Activated B cell treated with CpG ODN at 0.5 μM for 24 hours (primary cell): Measurements from ENCODE around the gene MAST2. TPM values are rescaled to one million over a fixed set of nuclear protein-coding genes. Genes with fewer than 3 reads are reported as not detected.

Experiments
- ATAC-seq: fragments of 200-7000 bp; cut with Tn5 transposase; one replicate; pipeline ENCODE4 v1.10.0; 2021; ENCODE audit warnings: low read depth, mild to moderate bottlenecking, moderate library complexity
- CTCF ChIA-PET: fragments of 350-600 bp; sonication (Branson Sonifier 250); formaldehyde crosslinking; loops from one replicate; lab custom pipeline; 2021; ENCODE audit warnings: antibody characterized with exemption; lab: Charles Lee
- POLR2A ChIA-PET: fragments of 350-600 bp; sonication (Branson Sonifier 250); formaldehyde crosslinking; loops from one replicate; lab custom pipeline; 2021; ENCODE audit warnings: antibody characterized with exemption; lab: Charles Lee
- DNase-seq: peaks from one replicate; pipeline ENCODE4 v3.0.0; 2022
- H3K27ac Mint-ChIP-seq: one replicate; pipeline ENCODE4 v1.8.0; 2020; ENCODE audit warnings: mixed read lengths
- H3K27me3 Mint-ChIP-seq: one replicate; pipeline ENCODE4 v1.8.0; 2021; ENCODE audit warnings: mixed read lengths
- H3K36me3 Mint-ChIP-seq: one replicate; pipeline ENCODE4 v1.8.0; 2021; ENCODE audit warnings: low read depth, mixed read lengths
- H3K4me1 Mint-ChIP-seq: one replicate; pipeline ENCODE4 v1.8.0; 2021; ENCODE audit warnings: mixed read lengths
- H3K4me3 Mint-ChIP-seq: one replicate; pipeline ENCODE4 v1.8.0; 2020; ENCODE audit warnings: mild to moderate bottlenecking, mixed read lengths
- H3K9me3 Mint-ChIP-seq: one replicate; pipeline ENCODE4 v1.8.0; 2020; ENCODE audit warnings: mixed read lengths
- intact Hi-C: fragments of 100-400 bp; cut with micrococcal nuclease; formaldehyde crosslinking; loops from one replicate; pipeline ENCODE4 v1.15.1; 2024
- total RNA-seq: library from RNA; stranded (reverse); gene quantifications from 2 replicates; pipeline ENCODE4 v1.2.3, GENCODE V29; 2022
- TF ChIP-seq, protein P1 (sequence below): fragments of 200-600 bp; IDR thresholded peaks from one replicate; pipeline ENCODE4 v1.8.0; 2022; ENCODE audit warnings: antibody characterized with exemption, mild to moderate bottlenecking

Gene MAST2
- total RNA-seq, 1 donor from 2014 or later, result 20.9 TPM

DNA sequence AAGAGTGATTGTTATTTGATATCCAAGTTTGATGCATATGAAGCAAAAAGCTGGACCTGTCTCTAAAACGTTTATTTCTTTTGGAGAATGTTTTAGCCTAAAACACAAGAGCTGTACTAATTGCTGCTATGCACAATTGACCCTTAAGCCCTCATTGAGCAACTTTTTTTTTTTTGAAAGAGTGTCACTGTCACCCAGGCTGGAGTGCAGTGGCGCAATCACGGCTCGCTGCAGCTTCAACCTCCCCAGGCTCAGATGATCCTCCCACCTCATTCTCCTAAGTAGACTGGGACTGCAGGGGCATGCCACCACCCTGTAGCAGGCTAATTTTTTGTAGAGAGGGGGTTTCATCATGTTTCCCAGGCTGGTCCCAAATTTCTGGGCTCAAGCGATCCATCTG is 199.9 kb downstream of the MAST2 start:
- Mint-ChIP-seq H3K36me3 (peaks cover 24% of the 10 kb centered on the region), H3K4me3 (no peak overlapping the region), H3K4me1 (no peaks in the 10 kb centered on the region), H3K9me3 (no peaks in the 10 kb centered on the region), H3K27me3 (no peaks in the 10 kb centered on the region), H3K27ac (no peak overlapping the region)
- ChIA-PET POLR2A (no interaction called here), CTCF (no interaction called here)
- intact Hi-C loops, result no loop called here
- no peak for DNase-seq
- TF ChIP-seq, protein P1, sequence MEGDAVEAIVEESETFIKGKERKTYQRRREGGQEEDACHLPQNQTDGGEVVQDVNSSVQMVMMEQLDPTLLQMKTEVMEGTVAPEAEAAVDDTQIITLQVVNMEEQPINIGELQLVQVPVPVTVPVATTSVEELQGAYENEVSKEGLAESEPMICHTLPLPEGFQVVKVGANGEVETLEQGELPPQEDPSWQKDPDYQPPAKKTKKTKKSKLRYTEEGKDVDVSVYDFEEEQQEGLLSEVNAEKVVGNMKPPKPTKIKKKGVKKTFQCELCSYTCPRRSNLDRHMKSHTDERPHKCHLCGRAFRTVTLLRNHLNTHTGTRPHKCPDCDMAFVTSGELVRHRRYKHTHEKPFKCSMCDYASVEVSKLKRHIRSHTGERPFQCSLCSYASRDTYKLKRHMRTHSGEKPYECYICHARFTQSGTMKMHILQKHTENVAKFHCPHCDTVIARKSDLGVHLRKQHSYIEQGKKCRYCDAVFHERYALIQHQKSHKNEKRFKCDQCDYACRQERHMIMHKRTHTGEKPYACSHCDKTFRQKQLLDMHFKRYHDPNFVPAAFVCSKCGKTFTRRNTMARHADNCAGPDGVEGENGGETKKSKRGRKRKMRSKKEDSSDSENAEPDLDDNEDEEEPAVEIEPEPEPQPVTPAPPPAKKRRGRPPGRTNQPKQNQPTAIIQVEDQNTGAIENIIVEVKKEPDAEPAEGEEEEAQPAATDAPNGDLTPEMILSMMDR, result no peak
- no peak for ATAC-seq

DNA sequence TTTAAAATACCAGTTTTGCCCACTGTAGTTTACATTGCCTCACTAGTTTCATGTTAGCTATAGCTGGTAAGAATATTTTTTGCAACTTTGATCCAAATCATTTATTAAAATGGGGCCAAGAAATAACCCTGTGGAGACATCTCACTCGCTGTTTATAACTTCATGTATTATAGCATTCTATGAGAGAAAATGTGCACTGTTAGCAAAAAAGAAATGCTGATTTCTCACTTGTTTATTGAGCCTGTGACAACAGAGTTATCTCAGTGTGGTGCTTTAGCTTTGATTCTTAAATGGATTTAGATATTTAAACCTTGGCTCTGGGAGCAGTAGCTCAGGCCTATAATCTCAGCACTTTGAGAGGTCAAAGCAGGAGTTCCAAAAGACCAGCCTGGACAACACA is 201.1 kb downstream of the MAST2 start:
- CTCF ChIA-PET, result no interaction called here
- no peak for DNase-seq
- ATAC-seq, result no peak
- H3K27ac Mint-ChIP-seq, result no peak overlapping the region
- H3K9me3 Mint-ChIP-seq, result no peaks in the 10 kb centered on the region
- peaks cover 30% of the 10 kb centered on the region for H3K36me3 Mint-ChIP-seq
- TF ChIP-seq, protein P1, result no peak
- H3K4me1 Mint-ChIP-seq, result no peaks in the 10 kb centered on the region
- POLR2A ChIA-PET, result no interaction called here
- H3K4me3 Mint-ChIP-seq, result no peak overlapping the region
- intact Hi-C loops, result no loop called here
- no peaks in the 10 kb centered on the region for H3K27me3 Mint-ChIP-seq

DNA sequence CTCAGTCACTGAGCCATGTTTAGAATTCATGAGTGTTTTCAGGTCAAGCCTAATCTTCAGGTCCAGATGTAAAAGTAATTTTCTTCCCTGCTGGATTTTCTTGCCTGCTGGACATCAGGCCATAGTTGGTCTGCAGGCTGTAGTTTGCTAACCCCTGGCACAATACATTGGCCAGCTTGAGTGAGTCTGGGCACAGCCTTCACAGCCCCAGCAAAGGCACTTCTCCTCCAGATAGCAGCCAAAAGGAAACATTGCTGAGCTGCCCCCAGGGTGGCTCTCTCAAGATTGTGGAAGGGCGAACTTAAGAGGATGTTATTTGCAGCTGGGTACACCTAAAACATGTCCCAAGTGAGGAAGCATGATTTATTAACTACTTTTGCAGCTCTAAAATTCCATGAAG is 202.2 kb downstream of the MAST2 start:
- H3K4me1 Mint-ChIP-seq, result no peaks in the 10 kb centered on the region
- CTCF ChIA-PET, result no interaction called here
- TF ChIP-seq, protein P1, result no peak
- H3K4me3 Mint-ChIP-seq, result no peak overlapping the region
- ATAC-seq (no peak), DNase-seq (no peak)
- no peaks in the 10 kb centered on the region for H3K27me3 Mint-ChIP-seq
- H3K9me3 Mint-ChIP-seq, result no peaks in the 10 kb centered on the region
- intact Hi-C loops, result no loop called here
- no peak overlapping the region for H3K27ac Mint-ChIP-seq
- peaks cover 37% of the 10 kb centered on the region for H3K36me3 Mint-ChIP-seq
- POLR2A ChIA-PET, result no interaction called here

DNA sequence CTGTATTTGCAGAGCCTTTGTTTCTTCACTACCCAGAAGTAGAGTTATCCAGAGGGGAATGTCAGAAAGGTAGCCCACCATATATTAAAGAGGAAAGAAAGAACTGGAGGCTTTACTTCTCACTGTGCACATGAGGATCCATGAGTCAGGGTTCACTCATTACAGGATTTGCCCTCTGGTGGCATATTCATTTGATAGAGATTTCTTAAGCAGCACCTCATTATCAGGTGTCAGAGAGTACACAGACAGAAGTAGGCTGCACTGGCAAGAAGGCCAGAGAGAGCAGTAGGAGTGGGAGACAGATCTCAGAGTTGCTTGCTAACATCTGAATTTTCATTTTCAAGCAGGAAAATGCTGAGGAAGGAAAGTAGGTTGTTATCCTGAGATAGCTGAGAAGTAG is 205.2 kb downstream of the MAST2 start:
- DNase-seq, result no peak
- intact Hi-C loops, result no loop called here
- Mint-ChIP-seq H3K4me3 (no peak overlapping the region), H3K4me1 (no peaks in the 10 kb centered on the region), H3K27ac (no peak overlapping the region), H3K36me3 (peaks cover 46% of the 10 kb centered on the region), H3K9me3 (no peaks in the 10 kb centered on the region), H3K27me3 (no peaks in the 10 kb centered on the region)
- ATAC-seq, result no peak
- CTCF ChIA-PET, result no interaction called here
- TF ChIP-seq, protein P1, result no peak
- POLR2A ChIA-PET, result no interaction called here

DNA sequence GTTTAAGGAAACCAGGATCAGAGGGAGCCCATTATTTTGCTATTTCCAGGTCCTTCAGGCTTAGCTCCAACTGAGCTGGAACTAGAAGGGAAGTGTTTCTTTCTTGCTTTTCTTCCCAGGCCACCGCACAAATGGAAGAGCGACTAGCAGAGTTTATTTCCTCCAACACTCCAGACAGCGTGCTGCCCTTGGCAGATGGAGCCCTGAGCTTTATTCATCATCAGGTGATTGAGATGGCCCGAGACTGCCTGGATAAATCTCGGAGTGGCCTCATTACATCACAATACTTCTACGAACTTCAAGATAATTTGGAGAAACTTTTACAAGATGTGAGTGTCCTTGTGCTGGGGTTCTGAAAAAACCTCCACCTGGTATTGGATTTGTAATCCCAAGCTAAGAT is 207.2 kb downstream of the MAST2 start:
- no peaks in the 10 kb centered on the region for H3K4me1 Mint-ChIP-seq
- H3K4me3 Mint-ChIP-seq, result no peak overlapping the region
- no peaks in the 10 kb centered on the region for H3K27me3 Mint-ChIP-seq
- TF ChIP-seq, protein P1, result no peak
- H3K9me3 Mint-ChIP-seq, result no peaks in the 10 kb centered on the region
- ATAC-seq (no peak), DNase-seq (no peak)
- H3K27ac Mint-ChIP-seq, result no peak overlapping the region
- intact Hi-C loops, result no loop called here
- H3K36me3 Mint-ChIP-seq, result peaks cover 43% of the 10 kb centered on the region
- ChIA-PET CTCF (no interaction called here), POLR2A (no interaction called here)
